A673 (cell line): ENCODE measurements around the gene AUH.

Experiments used
- CTCF ChIP-seq: fragments of 300-800, 200-600 bp; sonication (generic); conservative IDR thresholded peaks from 2 replicates; pipeline ENCODE4 v1.5.1; 2017; ENCODE audit warnings: low read depth, mild to moderate bottlenecking, antibody characterized with exemption, low read length, moderate library complexity, mixed read lengths
- EZH2 ChIP-seq: fragments of 200-600 bp; sonication (generic); IDR thresholded peaks from 2 replicates; pipeline ENCODE4 v1.6.1; 2017; ENCODE audit warnings: borderline replicate concordance, low read depth, mild to moderate bottlenecking, mixed read lengths, antibody characterized with exemption, low read length; ENCODE audit not compliant: poor library complexity, severe bottlenecking

DNA sequence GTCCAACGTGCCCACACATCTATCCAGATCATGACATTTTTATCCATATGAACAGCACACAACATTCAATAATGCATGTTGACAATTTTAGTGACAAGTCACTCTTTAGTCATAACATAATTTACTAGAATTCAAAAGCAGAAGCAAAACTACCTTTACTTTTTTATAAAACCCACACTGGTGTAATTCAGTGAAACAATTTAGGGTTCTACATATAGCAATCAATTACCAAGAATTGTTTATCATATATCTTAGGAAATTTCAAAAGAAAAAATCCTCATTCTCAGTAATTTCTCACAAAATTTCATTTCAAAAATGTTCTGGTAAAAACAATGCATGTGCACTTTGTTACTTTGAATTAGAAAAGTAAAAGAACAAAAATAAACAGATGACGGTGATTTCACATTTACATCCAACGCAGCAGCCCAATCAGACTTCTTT lies 12.6 kb downstream of the AUH start:
- TF ChIP-seq EZH2 (no peak), CTCF (no peak)
